Upper lobe of left lung (tissue), 4 donors: ENCODE measurements around the gene OSBPL3.

ENCODE experiments used
- CTCF ChIP-seq, 6 experiments: fragments of 450-650 bp in 4 of 6; fragments of 200-600 bp in 2 of 6; sonication (generic) in 2 of 6; IDR thresholded peaks; one replicate each; pipeline ENCODE4 v1.5.1; 2016 to 2019; ENCODE audit warnings: antibody characterized with exemption in 6 of 6
- POLR2A ChIP-seq, 4 donors: fragments of 450-650 bp; IDR thresholded peaks; one replicate each; pipeline ENCODE4 v1.5.1; 2016 to 2017; ENCODE audit warnings: antibody characterized with exemption in 4 of 4, mild to moderate bottlenecking in 2 of 4

DNA sequence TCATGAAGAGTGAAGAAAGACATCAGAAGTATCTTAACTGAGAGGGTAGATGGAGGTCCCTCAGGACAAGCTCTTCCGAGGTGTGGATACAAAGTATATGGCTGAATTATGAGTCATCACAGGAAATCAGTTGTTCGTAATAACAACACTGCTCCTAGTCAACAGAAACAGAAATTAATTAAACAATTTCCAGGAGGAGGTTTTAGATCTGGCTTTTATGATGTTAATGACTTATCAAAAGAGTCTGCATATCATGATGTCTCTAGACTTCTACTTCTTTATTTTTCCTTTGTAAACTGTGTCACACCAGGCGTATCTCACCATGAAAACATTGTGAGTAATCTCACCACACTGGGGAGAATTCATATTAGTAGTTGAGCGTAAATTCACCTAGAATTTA is 31.2 kb downstream of the OSBPL3 start:
- TF ChIP-seq CTCF (IDR thresholded peaks at IDR 0.05): no peak
- no peak for TF ChIP-seq POLR2A (IDR thresholded peaks at IDR 0.05)
